Neuronal stem cell (in vitro differentiated cells): ENCODE measurements around the gene KNG1.

Experiments
- DNase-seq: peaks from one replicate; pipeline ENCODE4 v3.0.0-alpha.2; 2013; ENCODE audit warnings: low spot score
- H2AFZ ChIP-seq: one replicate; pipeline ENCODE4 v1.6.1; 2013; ENCODE audit warnings: mild to moderate bottlenecking, low read length, inconsistent platforms
- H2AK5ac ChIP-seq: 2 replicates; pipeline ENCODE4 v1.6.1; 2013; ENCODE audit warnings: low read depth, mild to moderate bottlenecking, inconsistent platforms, low read length, moderate library complexity, mixed read lengths
- H2BK120ac ChIP-seq: 2 replicates; pipeline ENCODE4 v1.6.1; 2013; ENCODE audit warnings: low read depth, mild to moderate bottlenecking, inconsistent platforms, low read length, moderate library complexity, mixed read lengths
- H2BK12ac ChIP-seq: one replicate; pipeline ENCODE4 v1.6.1; 2013; ENCODE audit warnings: low read length, inconsistent platforms
- H2BK15ac ChIP-seq: 2 replicates; pipeline ENCODE4 v1.6.1; 2013; ENCODE audit warnings: mild to moderate bottlenecking, low read length, inconsistent platforms, mixed read lengths
- H2BK5ac ChIP-seq: one replicate; pipeline ENCODE4 v1.6.1; 2013; ENCODE audit warnings: inconsistent platforms, mild to moderate bottlenecking, low read length, moderate library complexity
- H3K14ac ChIP-seq: one replicate; pipeline ENCODE4 v1.6.1; 2013; ENCODE audit warnings: low read length, inconsistent platforms
- H3K18ac ChIP-seq: 2 replicates; pipeline ENCODE4 v1.6.1; 2013; ENCODE audit warnings: low read length, inconsistent platforms
- H3K23ac ChIP-seq: 2 replicates; pipeline ENCODE4 v1.6.1; 2013; ENCODE audit warnings: low read depth, mild to moderate bottlenecking, mixed read lengths, low read length, inconsistent platforms; ENCODE audit not compliant: poor library complexity
- H3K27ac ChIP-seq: replicated peaks from 3 replicates; pipeline ENCODE4 v1.5.1; 2013; ENCODE audit warnings: low read length, inconsistent platforms
- H3K27me3 ChIP-seq, 3 experiments: 2 replicates each; pipeline ENCODE4 v1.6.1; 2013; ENCODE audit warnings: low read length in 3 of 3, mild to moderate bottlenecking in 2 of 3, inconsistent platforms in 1 of 3, low read depth in 1 of 3, mixed read lengths in 1 of 3, moderate library complexity in 1 of 3; ENCODE audit not compliant: control insufficient read depth in 3 of 3, insufficient read depth in 3 of 3
- H3K36me3 ChIP-seq, 2 donors: replicated peaks in 1 of 2; 2 replicates each; pipeline ENCODE4 v1.6.1; 2013; ENCODE audit warnings: low read length in 2 of 2; ENCODE audit not compliant: control insufficient read depth in 2 of 2, insufficient read depth in 2 of 2
- H3K4ac ChIP-seq: 2 replicates; pipeline ENCODE4 v1.6.1; 2013; ENCODE audit warnings: inconsistent platforms, mild to moderate bottlenecking, low read length, moderate library complexity
- H3K4me1 ChIP-seq, 2 donors: 1 replicate in 1 of 2; 2 replicates in 1 of 2; pipeline ENCODE4 v1.6.1; 2013; ENCODE audit warnings: low read length in 2 of 2, low read depth in 1 of 2; ENCODE audit not compliant: control insufficient read depth in 2 of 2, insufficient read depth in 1 of 2
- H3K4me2 ChIP-seq: one replicate; pipeline ENCODE4 v1.6.1; 2013; ENCODE audit warnings: mild to moderate bottlenecking, low read length, inconsistent platforms; ENCODE audit not compliant: insufficient read depth, poor library complexity, severe bottlenecking
- H3K4me3 ChIP-seq, 2 donors: 2 replicates each; pipeline ENCODE4 v1.5.1; 2013; ENCODE audit warnings: low read length in 2 of 2, mild to moderate bottlenecking in 2 of 2, inconsistent platforms in 1 of 2, moderate library complexity in 1 of 2
- H3K79me1 ChIP-seq: one replicate; pipeline ENCODE4 v1.6.1; 2013; ENCODE audit warnings: low read depth, mild to moderate bottlenecking, inconsistent platforms, low read length, moderate library complexity
- H3K9ac ChIP-seq: one replicate; pipeline ENCODE4 v1.6.1; 2013; ENCODE audit warnings: mild to moderate bottlenecking, low read depth, low read length, inconsistent platforms; ENCODE audit not compliant: poor library complexity
- H3K9me3 ChIP-seq, 2 donors: replicated peaks in 1 of 2; 2 replicates each; pipeline versions ENCODE3 to v1.6.1; 2013; ENCODE audit warnings: low read length in 2 of 2, mild to moderate bottlenecking in 2 of 2, inconsistent platforms in 1 of 2, low read depth in 1 of 2, mixed read lengths in 1 of 2, moderate library complexity in 1 of 2; ENCODE audit not compliant: control insufficient read depth in 2 of 2, insufficient read depth in 1 of 2
- H4K8ac ChIP-seq: one replicate; pipeline ENCODE4 v1.6.1; 2013; ENCODE audit warnings: low read depth, mild to moderate bottlenecking, inconsistent platforms, low read length, moderate library complexity
- H4K91ac ChIP-seq: one replicate; pipeline ENCODE4 v1.6.1; 2013; ENCODE audit warnings: low read length, low read depth, mild to moderate bottlenecking, inconsistent platforms; ENCODE audit not compliant: poor library complexity
- WGBS, 2 donors: extraction: QIAGEN DNeasy Blood & Tissue Kit; methylation state at CpG; one replicate each; pipeline ENCODE4 v1.1.7; 2013; ENCODE audit warnings: missing lambda C conversion rate in 2 of 2, mixed read lengths in 1 of 2; ENCODE audit not compliant: insufficient read length in 2 of 2, insufficient replicate concordance in 1 of 2; ENCODE audit errors: extremely low coverage in 2 of 2; 5-methylcytosine and 5-hydroxymethylcytosine counted together

Gene KNG1

GRCh38 chr3:186788482-186789370 is 71.6 kb downstream of the KNG1 start:
- peaks cover 38 to 96% of the 10 kb centered on the region in 2 donors for H3K36me3 ChIP-seq

GRCh38 chr3:186789554-186790260 is 72.5 kb downstream of the KNG1 start:
- no peak overlapping the region for H3K4ac ChIP-seq
- H3K9ac ChIP-seq: no peak overlapping the region
- H3K4me2 ChIP-seq: no peak overlapping the region
- no peak overlapping the region for H3K4me3 ChIP-seq
- WGBS, 2 donors: no CpG with 5 or more reads among the region's 4 CpGs
- H2BK12ac ChIP-seq: no peak overlapping the region
- H3K79me1 ChIP-seq: no peaks in the 10 kb centered on the region
- no peak for DNase-seq
- peaks cover 38 to 98% of the 10 kb centered on the region in 2 donors for H3K36me3 ChIP-seq
- no peaks in the 10 kb centered on the region for H3K9me3 ChIP-seq
- no peak overlapping the region for H3K18ac ChIP-seq
- H2AFZ ChIP-seq: no peak overlapping the region
- peaks cover 1 to 11% of the 10 kb centered on the region in 2 donors for H3K4me1 ChIP-seq
- H3K27me3 ChIP-seq: no peaks in the 10 kb centered on the region
- H2BK5ac ChIP-seq: no peak overlapping the region
- no peak overlapping the region for H3K23ac ChIP-seq
- no peak overlapping the region for H4K8ac ChIP-seq
- no peak overlapping the region for H2BK120ac ChIP-seq
- no peak overlapping the region for H2BK15ac ChIP-seq
- H2AK5ac ChIP-seq: no peak overlapping the region
- no peak overlapping the region for H4K91ac ChIP-seq
- H3K27ac ChIP-seq: no peak overlapping the region
- H3K14ac ChIP-seq: no peak overlapping the region

More at GRCh38 chr3:186788482-186789370, 71.6 kb downstream of the KNG1 start:
- no peak overlapping the region for H2AK5ac ChIP-seq
- H4K91ac ChIP-seq: no peak overlapping the region
- H3K23ac ChIP-seq: no peak overlapping the region
- H3K18ac ChIP-seq: no peak overlapping the region
- no peaks in the 10 kb centered on the region for H3K9me3 ChIP-seq
- no peak overlapping the region for H2BK12ac ChIP-seq
- H3K4ac ChIP-seq: no peak overlapping the region
- H3K27me3 ChIP-seq: no peaks in the 10 kb centered on the region
- no peak overlapping the region for H3K27ac ChIP-seq
- H3K4me1 ChIP-seq: peaks cover 1 to 11% of the 10 kb centered on the region in 2 donors
- H4K8ac ChIP-seq: no peak overlapping the region
- no peak overlapping the region for H3K14ac ChIP-seq
- no peak overlapping the region for H3K4me2 ChIP-seq
- H2BK120ac ChIP-seq: no peak overlapping the region
- DNase-seq: no peak
- no peak overlapping the region for H2BK5ac ChIP-seq
- H3K9ac ChIP-seq: no peak overlapping the region
- H3K79me1 ChIP-seq: no peaks in the 10 kb centered on the region
- no peak overlapping the region for H2AFZ ChIP-seq
- WGBS, 2 donors: no CpG with 5 or more reads among the region's 13 CpGs
- H2BK15ac ChIP-seq: no peak overlapping the region
- H3K4me3 ChIP-seq: no peak overlapping the region

GRCh38 chr3:186790261-186790981 is 73.3 kb downstream of the KNG1 start:
- Histone ChIP-seq H4K8ac (no peak overlapping the region), H3K9ac (no peak overlapping the region), H3K79me1 (no peaks in the 10 kb centered on the region), H3K4me1 (peaks cover 1 to 11% of the 10 kb centered on the region in 2 donors), H3K23ac (no peak overlapping the region), H2AK5ac (no peak overlapping the region), H3K4me2 (no peak overlapping the region), H3K4ac (no peak overlapping the region), H2BK5ac (no peak overlapping the region), H4K91ac (no peak overlapping the region), H2BK12ac (no peak overlapping the region), H2BK120ac (no peak overlapping the region), H3K36me3 (peaks cover 36 to 98% of the 10 kb centered on the region in 2 donors), H3K9me3 (no peaks in the 10 kb centered on the region), H3K18ac (no peak overlapping the region), H3K14ac (no peak overlapping the region), H2BK15ac (no peak overlapping the region), H2AFZ (no peak overlapping the region), H3K27ac (peak overlapping the region; percentile 14), H3K27me3 (no peaks in the 10 kb centered on the region), H3K4me3 (no peak overlapping the region)
- DNase-seq: no peak
- no CpG with 5 or more reads among the region's 8 CpGs for WGBS, 2 donors
